HepG2 (cell line): ENCODE data around the gene SGK1. TPM values are rescaled to one million over a fixed set of nuclear protein-coding genes. Genes with fewer than 3 reads are reported as not detected.
A peak's percentile ranks its signal among the peaks of the same experiment; 100 is the strongest.

Source experiments
- ADNP ChIP-seq: sonication (generic); formaldehyde crosslinking; IDR thresholded peaks from 2 replicates; pipeline ENCODE4 v1.4.0; 2020; ENCODE audit warnings: missing genetic modification reagents
- ATM ChIP-seq: fragments of 450-650 bp; IDR thresholded peaks from 2 replicates; pipeline ENCODE4 v1.7.1; 2017; ENCODE audit warnings: mild to moderate bottlenecking, borderline replicate concordance
- FLYWCH1 ChIP-seq: sonication (generic); formaldehyde crosslinking; IDR thresholded peaks from 2 replicates; pipeline ENCODE4 v1.8.1; 2023; ENCODE audit warnings: mild to moderate bottlenecking, missing genetic modification reagents
- HMG20B ChIP-seq: conservative IDR thresholded peaks from 2 replicates; pipeline ENCODE4 v1.6.1; 2016; ENCODE audit warnings: missing genetic modification reagents, missing compliant biosample characterization
- KIAA2018 ChIP-seq: sonication (generic); formaldehyde crosslinking; IDR thresholded peaks from 2 replicates; pipeline ENCODE4 v1.5.0; 2020; ENCODE audit warnings: mild to moderate bottlenecking, missing genetic modification reagents, borderline replicate concordance
- PHF20 ChIP-seq: sonication (generic); formaldehyde crosslinking; IDR thresholded peaks from 2 replicates; pipeline ENCODE4 v1.5.0; 2020; ENCODE audit warnings: mild to moderate bottlenecking, missing genetic modification reagents
- REXO4 ChIP-seq: sonication (generic); formaldehyde crosslinking; IDR thresholded peaks from 2 replicates; pipeline ENCODE4 v1.8.0; 2022; ENCODE audit warnings: missing genetic modification reagents, mild to moderate bottlenecking, borderline replicate concordance
- SRY ChIP-seq: sonication (generic); formaldehyde crosslinking; IDR thresholded peaks from 2 replicates; pipeline ENCODE4 v1.8.0; 2022; ENCODE audit warnings: mild to moderate bottlenecking, missing genetic modification reagents
- TOPORS ChIP-seq: sonication (generic); formaldehyde crosslinking; IDR thresholded peaks from 2 replicates; pipeline ENCODE4 v1.8.0; 2023; ENCODE audit warnings: mild to moderate bottlenecking, missing genetic modification reagents
- YEATS2 ChIP-seq: sonication (generic); formaldehyde crosslinking; IDR thresholded peaks from 2 replicates; pipeline ENCODE4 v1.4.0; 2020; ENCODE audit warnings: missing genetic modification reagents, borderline replicate concordance
- ZNF251 ChIP-seq: sonication (generic); formaldehyde crosslinking; IDR thresholded peaks from 2 replicates; pipeline ENCODE4 v1.9.0; 2021; ENCODE audit warnings: mild to moderate bottlenecking, missing genetic modification reagents
- ZNF296 ChIP-seq: sonication (generic); formaldehyde crosslinking; conservative IDR thresholded peaks from 2 replicates; pipeline ENCODE4 v1.5.0; 2020; ENCODE audit warnings: mild to moderate bottlenecking, missing genetic modification reagents
- ZNF615 ChIP-seq: sonication (generic); formaldehyde crosslinking; IDR thresholded peaks from 2 replicates; pipeline ENCODE4 v1.5.0; 2020; ENCODE audit warnings: mild to moderate bottlenecking, missing genetic modification reagents, borderline replicate concordance
- ZNF792 ChIP-seq: IDR thresholded peaks from 2 replicates; pipeline ENCODE4 v1.6.1; 2016
- ZNF83 ChIP-seq: sonication (generic); formaldehyde crosslinking; IDR thresholded peaks from 2 replicates; pipeline ENCODE4 v1.4.0; 2020; ENCODE audit warnings: missing genetic modification reagents, mild to moderate bottlenecking, borderline replicate concordance
- polyA plus RNA-seq, 8 experiments: library from polyadenylated mRNA; depleted of rRNA in 3 of 8; stranded (reverse) in 7 of 8; unstranded in 1 of 8; fragments of >200 nt; fragmentation: Illumina TruSeq in 4 of 8; extraction: Trizol in 4 of 8; gene quantifications; 2 replicates each; pipeline versions ENCODE4 v1.2.1 to v1.2.3, GENCODE V29; 2011 to 2016; ENCODE audit warnings: low read depth in 4 of 8, missing spikeins in 1 of 8, mixed read lengths in 1 of 8; ENCODE audit not compliant: insufficient read depth in 1 of 8
- total RNA-seq, 5 experiments: library from RNA; depleted of rRNA; stranded (reverse); fragments of >200 nt; fragmentation: Illumina TruSeq; extraction: Trizol; gene quantifications; 2 replicates each; pipeline ENCODE4 v1.2.3, GENCODE V29; 2016; ENCODE audit warnings: low read depth in 1 of 5
- TF ChIP-seq, protein P1 (sequence below), 2 experiments: IDR thresholded peaks; 2 replicates each; pipeline ENCODE4 v1.6.1; 2011 to 2012; ENCODE audit warnings: low read length in 2 of 2, borderline replicate concordance in 1 of 2, low read depth in 1 of 2, mild to moderate bottlenecking in 1 of 2, moderate library complexity in 1 of 2
- TF ChIP-seq, protein P2 (sequence below): sonication (generic); formaldehyde crosslinking; IDR thresholded peaks from 2 replicates; pipeline ENCODE4 v1.9.0; 2021; ENCODE audit warnings: missing genetic modification reagents, mild to moderate bottlenecking, borderline replicate concordance

SGK1 gene
- total and polyA plus RNA-seq, 2 of the 13 experiments (the other 11 are each of a cell fraction or from before 2014, with no cell fraction given): 56.1 to 56.2 TPM

GRCh38 chr6:134175532-134176263 is 142.2 kb downstream of the SGK1 start (continued):
- TF ChIP-seq KIAA2018 (CRISPR knock-in tag) (no peak), ZNF83 (CRISPR knock-in tag) (no peak), ZNF615 (CRISPR knock-in tag) (0 out of 2 replicates have a peak, but pooled peaks have one; percentile 12), ADNP (CRISPR knock-in tag) (no peak), TOPORS (CRISPR knock-in tag) (no peak), ATM (no peak), SRY (no peak; the same call in 1 of the 2 replicates), PHF20 (CRISPR knock-in tag) (no peak), YEATS2 (CRISPR knock-in tag) (no peak), ZNF792 (no peak), FLYWCH1 (CRISPR knock-in tag) (no peak), ZNF296 (no peak), REXO4 (CRISPR knock-in tag) (no peak), ZNF251 (no peak), HMG20B (CRISPR knock-in tag) (no peak)
- TF ChIP-seq, protein P1, sequence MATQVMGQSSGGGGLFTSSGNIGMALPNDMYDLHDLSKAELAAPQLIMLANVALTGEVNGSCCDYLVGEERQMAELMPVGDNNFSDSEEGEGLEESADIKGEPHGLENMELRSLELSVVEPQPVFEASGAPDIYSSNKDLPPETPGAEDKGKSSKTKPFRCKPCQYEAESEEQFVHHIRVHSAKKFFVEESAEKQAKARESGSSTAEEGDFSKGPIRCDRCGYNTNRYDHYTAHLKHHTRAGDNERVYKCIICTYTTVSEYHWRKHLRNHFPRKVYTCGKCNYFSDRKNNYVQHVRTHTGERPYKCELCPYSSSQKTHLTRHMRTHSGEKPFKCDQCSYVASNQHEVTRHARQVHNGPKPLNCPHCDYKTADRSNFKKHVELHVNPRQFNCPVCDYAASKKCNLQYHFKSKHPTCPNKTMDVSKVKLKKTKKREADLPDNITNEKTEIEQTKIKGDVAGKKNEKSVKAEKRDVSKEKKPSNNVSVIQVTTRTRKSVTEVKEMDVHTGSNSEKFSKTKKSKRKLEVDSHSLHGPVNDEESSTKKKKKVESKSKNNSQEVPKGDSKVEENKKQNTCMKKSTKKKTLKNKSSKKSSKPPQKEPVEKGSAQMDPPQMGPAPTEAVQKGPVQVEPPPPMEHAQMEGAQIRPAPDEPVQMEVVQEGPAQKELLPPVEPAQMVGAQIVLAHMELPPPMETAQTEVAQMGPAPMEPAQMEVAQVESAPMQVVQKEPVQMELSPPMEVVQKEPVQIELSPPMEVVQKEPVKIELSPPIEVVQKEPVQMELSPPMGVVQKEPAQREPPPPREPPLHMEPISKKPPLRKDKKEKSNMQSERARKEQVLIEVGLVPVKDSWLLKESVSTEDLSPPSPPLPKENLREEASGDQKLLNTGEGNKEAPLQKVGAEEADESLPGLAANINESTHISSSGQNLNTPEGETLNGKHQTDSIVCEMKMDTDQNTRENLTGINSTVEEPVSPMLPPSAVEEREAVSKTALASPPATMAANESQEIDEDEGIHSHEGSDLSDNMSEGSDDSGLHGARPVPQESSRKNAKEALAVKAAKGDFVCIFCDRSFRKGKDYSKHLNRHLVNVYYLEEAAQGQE (IDR thresholded peaks at IDR 0.05; ENCODE audit: borderline replicate concordance in 1 of 2, low read depth in 1 of 2, low read length in 2 of 2): no peak
- TF ChIP-seq, protein P2, sequence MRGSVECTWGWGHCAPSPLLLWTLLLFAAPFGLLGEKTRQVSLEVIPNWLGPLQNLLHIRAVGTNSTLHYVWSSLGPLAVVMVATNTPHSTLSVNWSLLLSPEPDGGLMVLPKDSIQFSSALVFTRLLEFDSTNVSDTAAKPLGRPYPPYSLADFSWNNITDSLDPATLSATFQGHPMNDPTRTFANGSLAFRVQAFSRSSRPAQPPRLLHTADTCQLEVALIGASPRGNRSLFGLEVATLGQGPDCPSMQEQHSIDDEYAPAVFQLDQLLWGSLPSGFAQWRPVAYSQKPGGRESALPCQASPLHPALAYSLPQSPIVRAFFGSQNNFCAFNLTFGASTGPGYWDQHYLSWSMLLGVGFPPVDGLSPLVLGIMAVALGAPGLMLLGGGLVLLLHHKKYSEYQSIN (CRISPR knock-in tag): no peak
